Upper lobe of right lung (tissue), 1 donor: ENCODE measurements around the gene MTERF2. TPM values are rescaled to one million over a fixed set of nuclear protein-coding genes. Genes with fewer than 3 reads are reported as not detected.
"Not testable (repeated sequence)": the region's sequence is repeated elsewhere in the genome, so short reads cannot be mapped to it uniquely, and the experiment has no call there.

Experiments
- ATAC-seq: fragments of 200-7000 bp; cut with Tn5 transposase; one replicate; pipeline ENCODE4 v1.9.1; 2020; ENCODE audit warnings: mild to moderate bottlenecking, moderate library complexity
- DNase-seq: peaks from one replicate; pipeline ENCODE4 v3.0.0-alpha.2; 2020
- H3K27ac ChIP-seq: fragments of 200-600 bp; one replicate; pipeline ENCODE4 v1.8.0; 2022
- H3K27me3 ChIP-seq: fragments of 200-600 bp; one replicate; pipeline ENCODE4 v1.8.0; 2022; ENCODE audit warnings: mild to moderate bottlenecking
- H3K36me3 ChIP-seq: fragments of 200-600 bp; one replicate; pipeline ENCODE4 v1.8.0; 2022
- H3K4me1 ChIP-seq: fragments of 200-600 bp; one replicate; pipeline ENCODE4 v1.8.0; 2022
- H3K4me3 ChIP-seq: fragments of 200-600 bp; one replicate; pipeline ENCODE4 v1.8.0; 2022; ENCODE audit warnings: mild to moderate bottlenecking
- H3K9me3 ChIP-seq: fragments of 200-600 bp; one replicate; pipeline ENCODE4 v1.8.0; 2022
- intact Hi-C: fragments of 100-400 bp; cut with DNase I; formaldehyde crosslinking; loops from one replicate; pipeline ENCODE4 v1.11.0; 2022
- total RNA-seq: library from RNA; stranded (reverse); fragmentation: NEBNext Ultra II Directional; extraction: Animal tissue kit (Norgen Biotek cat#: 25700); gene quantifications from one replicate; pipeline ENCODE4 v1.2.1, GENCODE V29; 2021
- TF ChIP-seq, protein P1 (sequence below): fragments of 200-600 bp; IDR thresholded peaks from one replicate; pipeline ENCODE4 v1.8.0; 2022; ENCODE audit warnings: antibody characterized with exemption
- donor health status: DM: no; HTN: yes; CAD: no; lungs with severe emphysema.

Gene MTERF2
- total RNA-seq, 1 donor from 2014 or later = 10.9 TPM

DNA sequence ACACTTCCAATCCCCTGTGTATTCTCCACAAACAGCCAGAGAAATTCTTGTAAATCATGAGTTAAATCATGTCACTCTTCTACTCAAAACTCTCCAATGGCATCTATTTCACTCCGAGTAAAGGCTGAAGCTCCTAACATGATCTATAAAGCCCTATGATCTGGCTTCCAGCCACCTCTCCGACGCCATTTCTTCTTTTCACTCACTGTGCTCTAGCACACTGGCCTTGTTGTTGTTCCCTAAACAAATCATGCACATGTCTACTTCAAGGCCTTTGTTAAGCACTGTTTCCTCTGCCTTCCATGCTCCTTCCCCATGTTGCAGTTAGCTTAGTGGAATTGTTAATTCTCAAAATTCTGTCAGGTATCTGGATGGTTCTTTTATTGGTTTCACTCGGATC, 30.1 kb upstream of the MTERF2 start:
- Histone ChIP-seq H3K36me3 (no peaks in the 10 kb centered on the region), H3K4me3 (no peak overlapping the region), H3K27ac (no peak overlapping the region), H3K4me1 (no peaks in the 10 kb centered on the region), H3K27me3 (no peaks in the 10 kb centered on the region), H3K9me3 (no peaks in the 10 kb centered on the region)
- intact Hi-C loops = no loop called here
- TF ChIP-seq, protein P1, sequence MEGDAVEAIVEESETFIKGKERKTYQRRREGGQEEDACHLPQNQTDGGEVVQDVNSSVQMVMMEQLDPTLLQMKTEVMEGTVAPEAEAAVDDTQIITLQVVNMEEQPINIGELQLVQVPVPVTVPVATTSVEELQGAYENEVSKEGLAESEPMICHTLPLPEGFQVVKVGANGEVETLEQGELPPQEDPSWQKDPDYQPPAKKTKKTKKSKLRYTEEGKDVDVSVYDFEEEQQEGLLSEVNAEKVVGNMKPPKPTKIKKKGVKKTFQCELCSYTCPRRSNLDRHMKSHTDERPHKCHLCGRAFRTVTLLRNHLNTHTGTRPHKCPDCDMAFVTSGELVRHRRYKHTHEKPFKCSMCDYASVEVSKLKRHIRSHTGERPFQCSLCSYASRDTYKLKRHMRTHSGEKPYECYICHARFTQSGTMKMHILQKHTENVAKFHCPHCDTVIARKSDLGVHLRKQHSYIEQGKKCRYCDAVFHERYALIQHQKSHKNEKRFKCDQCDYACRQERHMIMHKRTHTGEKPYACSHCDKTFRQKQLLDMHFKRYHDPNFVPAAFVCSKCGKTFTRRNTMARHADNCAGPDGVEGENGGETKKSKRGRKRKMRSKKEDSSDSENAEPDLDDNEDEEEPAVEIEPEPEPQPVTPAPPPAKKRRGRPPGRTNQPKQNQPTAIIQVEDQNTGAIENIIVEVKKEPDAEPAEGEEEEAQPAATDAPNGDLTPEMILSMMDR = no peak
- DNase-seq (no peak), ATAC-seq (no peak)

DNA sequence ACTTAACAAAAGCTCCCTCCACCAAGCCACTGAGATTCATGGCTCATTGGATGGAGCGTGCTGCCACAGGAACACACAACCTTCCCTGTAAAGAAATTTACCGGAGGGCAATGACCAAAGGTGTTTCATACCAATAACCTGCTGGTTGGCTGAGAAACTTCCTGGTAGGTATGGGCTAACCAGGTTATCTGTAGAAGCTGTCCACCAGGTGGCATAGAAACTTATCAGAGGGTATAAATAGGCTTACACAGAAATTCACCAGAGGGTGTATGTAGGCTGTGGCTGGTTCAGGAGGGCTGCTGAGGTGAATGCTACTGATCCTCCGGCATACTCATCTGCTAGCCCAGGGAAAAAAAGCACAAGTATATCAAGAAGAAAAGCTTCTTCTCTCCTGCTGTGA, 27.1 kb upstream of the MTERF2 start:
- H3K27me3 ChIP-seq = no peaks in the 10 kb centered on the region
- DNase-seq = no peak
- H3K9me3 ChIP-seq = no peaks in the 10 kb centered on the region
- H3K36me3 ChIP-seq = no peaks in the 10 kb centered on the region
- ATAC-seq = peak; percentile 76
- no peaks in the 10 kb centered on the region for H3K4me1 ChIP-seq
- intact Hi-C loops = no loop called here
- H3K4me3 ChIP-seq = no peak overlapping the region
- no peak overlapping the region for H3K27ac ChIP-seq
- TF ChIP-seq, protein P1 = peak; percentile 17

DNA sequence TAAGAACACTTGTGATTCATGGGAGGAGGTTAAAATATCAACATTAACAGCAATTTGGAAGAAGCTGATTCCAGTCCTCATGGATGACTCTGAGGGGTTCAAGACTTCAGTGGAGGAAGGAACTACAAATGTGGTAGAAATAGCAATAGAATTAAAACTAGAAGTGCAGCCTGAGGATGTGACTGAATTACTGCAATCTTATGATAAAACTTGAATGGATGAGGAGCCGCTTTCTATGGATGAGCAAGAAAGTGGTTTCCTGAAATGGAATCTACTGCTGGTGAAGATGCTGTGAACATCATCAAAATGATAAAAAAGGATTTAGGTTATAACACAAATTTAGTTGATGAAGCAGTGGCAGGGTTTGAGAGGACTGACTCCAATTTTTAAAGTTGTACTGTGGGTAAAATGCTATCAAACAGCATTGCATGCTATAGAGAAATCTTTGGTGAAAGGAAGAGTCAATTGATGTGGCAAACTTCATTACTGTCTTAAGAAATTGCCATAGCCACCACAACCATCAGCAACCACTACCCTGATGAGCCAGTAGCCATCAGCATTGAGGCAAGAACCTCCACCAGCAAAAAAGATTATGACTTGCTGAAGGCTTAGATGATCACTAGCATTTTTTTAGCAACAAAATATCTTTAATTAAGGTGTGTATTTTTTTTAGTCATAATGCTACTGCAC, 25.9 kb upstream of the MTERF2 start:
- TF ChIP-seq, protein P1 = no peak
- no peaks in the 10 kb centered on the region for H3K27me3 ChIP-seq
- DNase-seq (no peak), ATAC-seq (no peak)
- H3K4me3 ChIP-seq = no peak overlapping the region
- intact Hi-C loops = no loop called here
- H3K4me1 ChIP-seq = no peaks in the 10 kb centered on the region
- H3K9me3 ChIP-seq = no peaks in the 10 kb centered on the region
- no peak overlapping the region for H3K27ac ChIP-seq
- no peaks in the 10 kb centered on the region for H3K36me3 ChIP-seq

DNA sequence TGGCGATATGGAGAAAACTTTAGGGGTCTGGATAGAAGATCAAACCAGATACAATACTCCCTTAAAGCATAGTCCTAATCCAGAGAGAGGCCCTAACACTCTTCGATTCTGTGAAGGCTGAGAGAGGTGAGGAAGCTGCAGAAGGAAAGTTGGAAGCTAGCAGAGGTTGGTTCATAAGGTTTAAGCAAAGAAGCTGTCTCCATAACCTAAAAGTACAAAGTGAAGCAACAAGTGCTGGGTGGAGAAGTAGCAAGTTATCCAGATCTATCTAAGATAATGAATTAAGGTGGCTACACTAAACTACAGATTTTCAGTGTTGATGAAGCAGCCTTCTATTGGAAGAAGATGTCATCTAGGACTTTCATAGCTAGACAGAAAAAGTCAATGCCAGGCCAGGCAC, 24.6 kb upstream of the MTERF2 start:
- H3K27me3 ChIP-seq = no peaks in the 10 kb centered on the region
- ATAC-seq = no peak
- intact Hi-C loops = no loop called here
- TF ChIP-seq, protein P1 = no peak
- H3K4me1 ChIP-seq = no peaks in the 10 kb centered on the region
- no peaks in the 10 kb centered on the region for H3K36me3 ChIP-seq
- H3K27ac ChIP-seq = no peak overlapping the region
- H3K4me3 ChIP-seq = no peak overlapping the region
- no peak for DNase-seq
- no peaks in the 10 kb centered on the region for H3K9me3 ChIP-seq

DNA sequence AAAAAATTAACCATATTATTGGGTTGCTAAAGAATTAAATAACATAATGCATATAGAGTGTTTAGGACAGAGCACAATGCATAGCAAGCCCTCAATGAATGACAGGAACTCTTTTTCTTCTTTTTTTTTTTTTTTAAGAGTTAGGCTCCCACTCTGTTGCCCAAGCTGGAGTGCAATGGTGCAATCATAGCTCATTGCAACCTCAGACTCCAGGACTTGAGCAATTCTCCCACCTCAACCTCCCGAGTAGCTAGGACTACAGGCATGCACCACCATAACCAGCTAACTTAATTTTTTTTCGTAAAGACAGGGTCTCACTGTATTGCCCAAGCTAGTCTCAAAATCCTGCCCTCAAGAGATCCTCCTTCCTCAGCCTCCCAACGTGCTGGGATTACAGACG, 20.5 kb upstream of the MTERF2 start:
- Histone ChIP-seq H3K9me3 (no peaks in the 10 kb centered on the region), H3K4me3 (no peak overlapping the region), H3K27me3 (no peaks in the 10 kb centered on the region), H3K4me1 (no peaks in the 10 kb centered on the region), H3K36me3 (no peaks in the 10 kb centered on the region), H3K27ac (no peak overlapping the region)
- TF ChIP-seq, protein P1 = no peak
- ATAC-seq (no peak), DNase-seq (no peak)
- intact Hi-C loops = no loop called here

DNA sequence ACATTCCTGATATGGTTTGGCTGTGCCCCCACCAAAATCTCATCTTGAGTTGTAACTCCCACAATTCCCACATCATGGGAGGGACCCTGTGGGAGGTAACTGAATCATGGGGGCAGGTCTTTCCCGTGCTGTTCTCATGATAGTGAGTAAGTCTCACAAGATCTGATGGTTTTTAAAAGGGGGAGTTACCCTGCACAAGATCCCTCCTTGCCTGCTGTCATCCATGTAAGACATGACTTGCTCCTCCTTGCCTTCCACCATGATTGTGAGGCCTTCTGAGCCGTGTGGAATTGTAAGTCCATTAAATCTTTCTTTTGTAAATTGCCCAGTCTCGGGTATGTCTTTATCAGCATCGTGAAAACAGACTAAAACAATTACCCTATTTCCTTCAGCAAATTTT, 15.7 kb upstream of the MTERF2 start:
- H3K4me1 ChIP-seq, H3K27me3 ChIP-seq, H3K27ac ChIP-seq, H3K4me3 ChIP-seq, H3K36me3 ChIP-seq, H3K9me3 ChIP-seq, DNase-seq, ATAC-seq, intact Hi-C loops: not testable (repeated sequence)
